K562 (cell line): ENCODE data around the gene LCTL. TPM values are rescaled to one million over a fixed set of nuclear protein-coding genes. Genes with fewer than 3 reads are reported as not detected.
A peak's percentile ranks its signal among the peaks of the same experiment; 100 is the strongest.

ENCODE experiments used
- BACH1 ChIP-seq: fragments of 200-800 bp; sonication (Bioruptor generic); IDR thresholded peaks from 2 replicates; pipeline ENCODE4 v1.6.1; 2016; ENCODE audit warnings: missing genetic modification characterization, missing compliant biosample characterization
- BRD9 ChIP-seq: fragments of 450-650 bp; IDR thresholded peaks from 2 replicates; pipeline ENCODE4 v1.6.1; 2018; ENCODE audit warnings: low read depth; ENCODE audit not compliant: partially characterized antibody
- CHD2 ChIP-seq: IDR thresholded peaks from 2 replicates; pipeline ENCODE4 v1.6.1; 2011; ENCODE audit warnings: low read depth, low read length
- DIDO1 ChIP-seq: fragments of 450-650 bp; IDR thresholded peaks from 2 replicates; pipeline ENCODE4 v1.6.1; 2016; ENCODE audit warnings: low read depth, missing biosample characterization, missing genetic modification characterization
- FOXA3 ChIP-seq, 2 experiments: fragments of 450-650 bp in 1 of 2; sonication (generic) in 1 of 2; formaldehyde crosslinking; IDR thresholded peaks in 1 of 2; conservative IDR thresholded peaks in 1 of 2; 2 replicates each; pipeline versions ENCODE4 v1.4.0 to v1.8.0; 2020 to 2022; ENCODE audit warnings: mild to moderate bottlenecking in 2 of 2, missing genetic modification reagents in 1 of 2
- GABPB2 ChIP-seq: fragments of 250-450 bp; sonication (Bioruptor Pico); conservative IDR thresholded peaks from 2 replicates; pipeline ENCODE4 v1.5.1; 2021; ENCODE audit warnings: mild to moderate bottlenecking
- PHTF2 ChIP-seq: fragments of 250-450 bp; sonication (Bioruptor Pico); IDR thresholded peaks from 2 replicates; pipeline ENCODE4 v1.5.0; 2021; ENCODE audit warnings: mild to moderate bottlenecking
- PML ChIP-seq: IDR thresholded peaks from 2 replicates; pipeline ENCODE4 v1.6.1; 2012; ENCODE audit warnings: low read length, inconsistent platforms
- RB1 ChIP-seq: fragments of 450-650 bp; IDR thresholded peaks from 2 replicates; pipeline ENCODE4 v1.6.1; 2017; ENCODE audit warnings: low read depth, mild to moderate bottlenecking
- RBBP5 ChIP-seq: fragments of 200-600 bp; sonication (generic); IDR thresholded peaks from 2 replicates; pipeline ENCODE4 v1.6.1; 2012; ENCODE audit warnings: borderline replicate concordance, mild to moderate bottlenecking, low read length, control low read depth, inconsistent platforms; ENCODE audit not compliant: insufficient read depth, poor library complexity, severe bottlenecking
- RBM34 ChIP-seq: fragments of 200-400 bp; formaldehyde crosslinking; IDR thresholded peaks from 2 replicates; pipeline ENCODE4 v1.6.1; 2018; ENCODE audit warnings: low read length, borderline replicate concordance; ENCODE audit not compliant: insufficient read depth
- RNF219 ChIP-seq: fragments of 250-450 bp; sonication (Bioruptor Pico); IDR thresholded peaks from 2 replicates; pipeline ENCODE4 v1.5.0; 2022; ENCODE audit warnings: mild to moderate bottlenecking
- TCF3 ChIP-seq: sonication (generic); formaldehyde crosslinking; IDR thresholded peaks from 2 replicates; pipeline ENCODE4 v1.4.0; 2020; ENCODE audit warnings: mild to moderate bottlenecking, missing genetic modification reagents
- TCFL5 ChIP-seq: fragments of 250-450 bp; sonication (Bioruptor Pico); conservative IDR thresholded peaks from 2 replicates; pipeline ENCODE4 v1.6.1; 2021; ENCODE audit warnings: mild to moderate bottlenecking, moderate library complexity, matching md5 sums
- ZBTB8A ChIP-seq: fragments of 450-650 bp; IDR thresholded peaks from 2 replicates; pipeline ENCODE4 v1.6.1; 2018; ENCODE audit warnings: mild to moderate bottlenecking, moderate library complexity; ENCODE audit not compliant: partially characterized antibody
- ZFP36 ChIP-seq: fragments of 150-350 bp; IDR thresholded peaks from 2 replicates; pipeline ENCODE4 v1.6.1; 2018; ENCODE audit warnings: low read length, low read depth; ENCODE audit not compliant: partially characterized antibody
- ZNF134 ChIP-seq: fragments of 250-450 bp; sonication (Bioruptor Pico); conservative IDR thresholded peaks from 2 replicates; pipeline ENCODE4 v1.4.0; 2020
- ZNF384 ChIP-seq: IDR thresholded peaks from 2 replicates; pipeline ENCODE4 v1.6.1; 2012; ENCODE audit warnings: low read depth, low read length, improper control_type of control experiment
- ZNF764 ChIP-seq: fragments of 250-450 bp; sonication (Bioruptor Pico); IDR thresholded peaks from 2 replicates; pipeline ENCODE4 v1.4.0; 2020; ENCODE audit warnings: low read depth, mild to moderate bottlenecking, moderate library complexity
- polyA plus RNA-seq, 8 experiments: library from polyadenylated mRNA; depleted of rRNA in 4 of 8; stranded (reverse) in 5 of 8; unstranded in 3 of 8; fragments of >200 nt; fragmentation: Nextera tagmentation in 2 of 8; fragmentation: Illumina TruSeq in 1 of 8; extraction: Ambion mirVana in 2 of 8; extraction: Trizol in 1 of 8; gene quantifications; 2 replicates each; pipeline versions ENCODE4 v1.2.1 to v1.2.3, GENCODE V29; 2011 to 2014; ENCODE audit warnings: inconsistent platforms in 1 of 8, missing spikeins in 1 of 8
- total RNA-seq, 7 experiments: library from RNA; depleted of rRNA in 6 of 7; stranded (reverse); fragments of >200 nt in 6 of 7; fragmentation: Illumina TruSeq in 2 of 7; extraction: Trizol in 2 of 7; gene quantifications; 2 replicates each; pipeline versions ENCODE4 v1.2.1 to v1.2.3, GENCODE V29; 2011 to 2021; ENCODE audit warnings: low replicate concordance in 1 of 7
- TF ChIP-seq, protein P1 (sequence below): sonication (generic); formaldehyde crosslinking; IDR thresholded peaks from 2 replicates; pipeline ENCODE4 v1.4.0; 2020; ENCODE audit warnings: mild to moderate bottlenecking, missing genetic modification reagents
- TF ChIP-seq, protein P2 (sequence below): fragments of 250-450 bp; sonication (Bioruptor Pico); IDR thresholded peaks from 2 replicates; pipeline ENCODE4 v1.4.0; 2020; ENCODE audit warnings: borderline replicate concordance
- TF ChIP-seq, protein P3 (sequence below): conservative IDR thresholded peaks from 2 replicates; pipeline ENCODE4 v1.6.1; 2011; ENCODE audit warnings: low read depth, mild to moderate bottlenecking, low read length; ENCODE audit not compliant: control insufficient read depth

The LCTL gene
- total and polyA plus RNA-seq, 9 of the 15 experiments (the other 6 are each of a cell fraction or from before 2014, with no cell fraction given), result 0.08 to 0.31 (median 0.17) TPM; not detected in 6

DNA sequence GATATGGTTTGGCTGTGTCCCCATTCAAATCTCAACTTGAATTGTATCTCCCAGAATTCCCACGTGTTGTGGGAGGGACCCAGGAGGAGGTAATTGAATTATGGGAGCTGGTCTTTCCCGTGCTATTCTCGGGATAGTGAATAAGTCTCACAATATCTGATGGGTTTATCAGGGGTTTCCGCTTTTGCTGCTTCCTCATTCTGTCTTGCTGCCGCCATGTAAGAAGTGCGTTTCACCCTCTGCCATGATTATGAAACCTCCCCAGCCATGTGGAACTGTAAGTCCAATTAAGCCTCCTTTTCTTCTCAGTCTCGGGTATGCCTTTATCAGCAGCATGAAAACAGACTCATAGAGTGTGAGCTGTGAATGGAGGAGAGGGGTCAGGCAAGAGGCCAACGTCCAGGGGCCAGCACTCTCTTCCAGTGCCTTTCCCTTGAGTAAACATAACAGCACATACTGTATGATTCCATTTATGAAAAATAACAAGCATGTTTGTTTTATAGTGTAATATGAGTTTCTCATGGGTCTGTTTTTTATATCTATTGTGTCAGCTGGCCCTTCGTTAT is 16.3 kb upstream of the LCTL start (continued):
- TF ChIP-seq ZFP36 (peak; percentile 88), ZBTB8A (no peak), ZNF384 (no peak), RNF219 (no peak), PHTF2 (CRISPR knock-in tag) (no peak), TCF3 (CRISPR knock-in tag) (no peak), ZNF134 (CRISPR knock-in tag) (no peak), DIDO1 (no peak), TCFL5 (no peak), RBBP5 (peak; percentile 36), PML (peak; percentile 93), FOXA3 (CRISPR knock-in tag; conservative IDR thresholded peaks at IDR 0.05 in 1 of 2, IDR thresholded peaks at IDR 0.05 in 1 of 2) (peak; percentile 32 to 44; a peak in 1 of 4 replicates), RB1 (peak; percentile 49; the same call in 1 of the 2 replicates), BACH1 (tag) (no peak), CHD2 (peak; percentile 93), ZNF764 (CRISPR knock-in tag) (no peak), RBM34 (no peak), GABPB2 (CRISPR knock-in tag) (no peak), BRD9 (no peak)
- TF ChIP-seq, protein P1, sequence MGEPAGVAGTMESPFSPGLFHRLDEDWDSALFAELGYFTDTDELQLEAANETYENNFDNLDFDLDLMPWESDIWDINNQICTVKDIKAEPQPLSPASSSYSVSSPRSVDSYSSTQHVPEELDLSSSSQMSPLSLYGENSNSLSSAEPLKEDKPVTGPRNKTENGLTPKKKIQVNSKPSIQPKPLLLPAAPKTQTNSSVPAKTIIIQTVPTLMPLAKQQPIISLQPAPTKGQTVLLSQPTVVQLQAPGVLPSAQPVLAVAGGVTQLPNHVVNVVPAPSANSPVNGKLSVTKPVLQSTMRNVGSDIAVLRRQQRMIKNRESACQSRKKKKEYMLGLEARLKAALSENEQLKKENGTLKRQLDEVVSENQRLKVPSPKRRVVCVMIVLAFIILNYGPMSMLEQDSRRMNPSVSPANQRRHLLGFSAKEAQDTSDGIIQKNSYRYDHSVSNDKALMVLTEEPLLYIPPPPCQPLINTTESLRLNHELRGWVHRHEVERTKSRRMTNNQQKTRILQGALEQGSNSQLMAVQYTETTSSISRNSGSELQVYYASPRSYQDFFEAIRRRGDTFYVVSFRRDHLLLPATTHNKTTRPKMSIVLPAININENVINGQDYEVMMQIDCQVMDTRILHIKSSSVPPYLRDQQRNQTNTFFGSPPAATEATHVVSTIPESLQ (CRISPR knock-in tag), result peak; percentile 77; the same call in 1 of the 2 replicates
- TF ChIP-seq, protein P2, sequence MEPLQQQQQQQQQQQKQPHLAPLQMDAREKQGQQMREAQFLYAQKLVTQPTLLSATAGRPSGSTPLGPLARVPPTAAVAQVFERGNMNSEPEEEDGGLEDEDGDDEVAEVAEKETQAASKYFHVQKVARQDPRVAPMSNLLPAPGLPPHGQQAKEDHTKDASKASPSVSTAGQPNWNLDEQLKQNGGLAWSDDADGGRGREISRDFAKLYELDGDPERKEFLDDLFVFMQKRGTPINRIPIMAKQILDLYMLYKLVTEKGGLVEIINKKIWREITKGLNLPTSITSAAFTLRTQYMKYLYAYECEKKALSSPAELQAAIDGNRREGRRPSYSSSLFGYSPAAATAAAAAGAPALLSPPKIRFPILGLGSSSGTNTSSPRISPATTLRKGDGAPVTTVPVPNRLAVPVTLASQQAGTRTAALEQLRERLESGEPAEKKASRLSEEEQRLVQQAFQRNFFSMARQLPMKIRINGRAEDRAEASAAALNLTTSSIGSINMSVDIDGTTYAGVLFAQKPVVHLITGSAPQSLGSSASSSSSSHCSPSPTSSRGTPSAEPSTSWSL (CRISPR knock-in tag), result no peak
- TF ChIP-seq, protein P3, sequence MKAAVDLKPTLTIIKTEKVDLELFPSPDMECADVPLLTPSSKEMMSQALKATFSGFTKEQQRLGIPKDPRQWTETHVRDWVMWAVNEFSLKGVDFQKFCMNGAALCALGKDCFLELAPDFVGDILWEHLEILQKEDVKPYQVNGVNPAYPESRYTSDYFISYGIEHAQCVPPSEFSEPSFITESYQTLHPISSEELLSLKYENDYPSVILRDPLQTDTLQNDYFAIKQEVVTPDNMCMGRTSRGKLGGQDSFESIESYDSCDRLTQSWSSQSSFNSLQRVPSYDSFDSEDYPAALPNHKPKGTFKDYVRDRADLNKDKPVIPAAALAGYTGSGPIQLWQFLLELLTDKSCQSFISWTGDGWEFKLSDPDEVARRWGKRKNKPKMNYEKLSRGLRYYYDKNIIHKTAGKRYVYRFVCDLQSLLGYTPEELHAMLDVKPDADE, result no peak
